Nephron (organoid): ENCODE data around the gene GRIK3.

Source experiments
- H3K27ac Mint-ChIP-seq, 3 experiments: 2 replicates each; pipeline ENCODE4 v1.8.0; 2020; ENCODE audit warnings: mixed read lengths in 3 of 3, mild to moderate bottlenecking in 2 of 3, moderate library complexity in 1 of 3
- H3K27me3 Mint-ChIP-seq: 2 replicates; pipeline ENCODE4 v1.8.0; 2021; ENCODE audit warnings: low read depth, mild to moderate bottlenecking, moderate library complexity, mixed read lengths
- H3K36me3 Mint-ChIP-seq: 2 replicates; pipeline ENCODE4 v1.8.0; 2020; ENCODE audit warnings: low read depth, mixed read lengths
- H3K4me1 Mint-ChIP-seq: 2 replicates; pipeline ENCODE4 v1.8.0; 2020; ENCODE audit warnings: mixed read lengths
- H3K4me3 Mint-ChIP-seq, 3 experiments: 2 replicates each; pipeline ENCODE4 v1.8.0; 2020; ENCODE audit warnings: mild to moderate bottlenecking in 3 of 3, mixed read lengths in 3 of 3, moderate library complexity in 2 of 3
- H3K9me3 Mint-ChIP-seq: 2 replicates; pipeline ENCODE4 v1.8.0; 2020; ENCODE audit warnings: mixed read lengths
- CTCF ChIP-seq, 3 experiments: fragments of 200-600 bp; sonication (generic); IDR thresholded peaks; one replicate each; pipeline ENCODE4 v1.5.0; 2021; ENCODE audit warnings: antibody characterized with exemption in 3 of 3; ENCODE audit not compliant: unreplicated experiment in 3 of 3

Gene GRIK3

DNA sequence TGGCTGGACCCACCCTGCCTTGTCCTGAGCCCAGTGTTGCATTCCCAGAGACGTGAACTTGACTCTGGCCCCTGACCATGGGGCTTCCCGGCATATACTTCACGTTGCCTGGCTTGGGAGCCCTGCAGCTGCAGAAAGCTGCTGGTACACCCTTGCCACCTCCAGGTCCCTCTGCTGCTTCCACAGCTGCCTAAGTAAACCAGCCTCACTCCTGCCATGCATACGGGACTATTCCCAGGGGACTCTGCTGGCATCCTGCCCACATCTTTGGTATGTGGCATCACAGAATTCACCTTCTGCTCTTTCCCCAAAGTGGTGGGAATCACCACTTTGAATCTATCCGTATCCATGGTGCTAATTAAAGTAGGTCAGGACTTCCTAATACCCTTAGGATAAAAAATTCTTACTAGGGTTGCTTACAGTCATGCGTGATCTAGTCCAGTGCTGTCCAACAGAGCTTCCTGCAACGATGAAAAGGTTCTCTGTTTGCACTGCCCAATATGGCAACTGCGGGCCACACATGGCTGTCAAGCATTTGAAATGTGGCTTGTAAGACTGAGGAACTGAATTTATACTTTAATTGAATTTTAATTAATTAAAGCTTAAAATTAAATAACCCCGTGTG lies 203.0 kb downstream of the GRIK3 start:
- Mint-ChIP-seq H3K9me3 (no peaks in the 10 kb centered on the region), H3K4me1 (peaks cover 20% of the 10 kb centered on the region), H3K27me3 (peaks cover 26% of the 10 kb centered on the region), H3K36me3 (no peaks in the 10 kb centered on the region), H3K27ac (no peak overlapping the region), H3K4me3 (no peak overlapping the region)
- no peak for TF ChIP-seq CTCF (IDR thresholded peaks at IDR 0.05; ENCODE audit: unreplicated experiment in 3 of 3)

GRCh38 chr1:36829961-36830360 lies 204.4 kb downstream of the GRIK3 start:
- no peak for TF ChIP-seq CTCF (IDR thresholded peaks at IDR 0.05; ENCODE audit: unreplicated experiment in 3 of 3)
- Mint-ChIP-seq H3K4me3 (no peak overlapping the region), H3K36me3 (no peaks in the 10 kb centered on the region), H3K9me3 (no peaks in the 10 kb centered on the region), H3K27ac (no peak overlapping the region), H3K27me3 (peaks cover 25% of the 10 kb centered on the region), H3K4me1 (peaks cover 26% of the 10 kb centered on the region)

GRCh38 chr1:36829066-36829465 lies 205.2 kb downstream of the GRIK3 start:
- no peak for TF ChIP-seq CTCF (IDR thresholded peaks at IDR 0.05; ENCODE audit: unreplicated experiment in 3 of 3)
- Mint-ChIP-seq H3K4me3 (no peak overlapping the region), H3K27me3 (peaks cover 22% of the 10 kb centered on the region), H3K27ac (peak overlapping the region in 2 of 3 experiments; percentile 19 to 49), H3K4me1 (peaks cover 35% of the 10 kb centered on the region), H3K9me3 (no peaks in the 10 kb centered on the region), H3K36me3 (no peaks in the 10 kb centered on the region)

DNA sequence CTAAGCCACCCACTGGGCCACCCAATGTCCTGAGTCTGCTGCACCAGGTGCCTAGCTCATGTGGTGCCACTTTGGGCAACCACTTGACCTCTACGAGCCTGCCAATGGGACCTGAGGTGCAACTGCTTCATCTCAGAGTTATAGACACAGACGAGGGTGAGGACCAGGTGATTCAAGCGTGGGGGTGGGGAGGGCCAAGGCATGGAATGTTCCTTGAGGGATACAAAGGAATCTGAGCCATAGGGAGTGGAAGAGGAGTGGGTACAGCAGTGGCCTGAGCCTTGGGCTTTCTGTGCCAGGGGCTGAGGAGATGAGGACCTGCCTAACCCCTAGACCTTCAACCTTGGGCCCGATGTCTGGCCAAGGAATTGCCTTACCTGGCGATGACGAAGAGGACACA lies 209.1 kb downstream of the GRIK3 start:
- Mint-ChIP-seq H3K27ac (peak overlapping the region in 1 of 3 experiments; percentile 11), H3K4me3 (no peak overlapping the region), H3K27me3 (peaks cover 6% of the 10 kb centered on the region), H3K36me3 (no peaks in the 10 kb centered on the region), H3K4me1 (peaks cover 44% of the 10 kb centered on the region), H3K9me3 (no peaks in the 10 kb centered on the region)
- no peak for TF ChIP-seq CTCF (IDR thresholded peaks at IDR 0.05; ENCODE audit: unreplicated experiment in 3 of 3)

DNA sequence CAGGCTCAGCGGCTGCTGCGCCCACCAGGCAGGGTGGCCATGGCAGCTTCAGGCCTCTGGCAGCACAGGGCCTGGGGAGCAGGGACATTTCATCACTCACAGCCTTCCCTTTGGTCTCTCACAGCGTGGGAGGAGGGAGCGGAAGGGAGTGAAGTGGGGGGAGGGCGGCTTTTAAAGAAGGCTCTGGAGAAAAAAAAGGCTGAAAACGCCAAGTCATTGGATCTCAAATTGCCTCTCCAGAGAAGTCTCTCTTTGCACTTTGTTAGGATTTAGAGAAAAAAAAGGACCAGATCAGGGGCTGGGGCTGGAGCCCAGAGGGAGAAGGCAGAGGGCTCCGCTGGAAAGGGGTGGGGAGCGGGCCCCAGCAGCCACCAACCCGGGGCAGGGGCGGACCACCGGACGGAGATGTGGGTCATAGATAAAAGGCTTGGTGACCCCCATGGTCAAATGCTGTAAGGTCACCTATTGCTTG lies 209.9 kb downstream of the GRIK3 start:
- peak overlapping the region; percentile 36 to 59 (median 46) for H3K27ac Mint-ChIP-seq
- peaks cover 44% of the 10 kb centered on the region for H3K4me1 Mint-ChIP-seq
- no peaks in the 10 kb centered on the region for H3K36me3 Mint-ChIP-seq

More for the DNA sequence above, 209.9 kb downstream of the GRIK3 start:
- no peak for TF ChIP-seq CTCF (IDR thresholded peaks at IDR 0.05; ENCODE audit: unreplicated experiment in 3 of 3)
- H3K27me3 Mint-ChIP-seq, result peaks cover 8% of the 10 kb centered on the region
- no peak overlapping the region for H3K4me3 Mint-ChIP-seq
- no peaks in the 10 kb centered on the region for H3K9me3 Mint-ChIP-seq
